ENCODE data around the gene SRC.

DNA sequence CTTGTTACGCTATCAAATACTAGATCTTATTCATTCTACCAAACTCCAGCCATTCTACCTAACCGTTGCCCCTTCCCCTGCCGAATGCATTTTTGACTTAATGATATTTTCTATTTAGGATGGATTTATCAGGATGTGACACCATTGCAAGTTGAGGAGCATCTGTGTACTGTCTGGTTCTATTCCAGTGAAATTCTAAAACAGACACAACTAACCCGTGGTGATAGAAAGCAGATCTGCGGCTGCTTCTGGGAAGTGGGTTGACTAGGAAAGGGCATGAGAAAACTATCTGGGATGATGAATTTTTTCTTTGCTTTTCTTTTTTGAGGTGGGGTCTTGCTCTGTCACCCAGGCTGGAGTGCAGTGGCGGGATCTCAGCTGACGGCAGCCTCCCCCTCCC lies 20.7 kb upstream of the SRC start:
- TF ChIP-seq POLR2A (IDR thresholded peaks at IDR 0.05) (no peak), CTCF (IDR thresholded peaks at IDR 0.05) (no peak)

Data from thyroid gland (tissue), 4 donors.